ENCODE measurements around the gene DNAJB13. TPM values are rescaled to one million over a fixed set of nuclear protein-coding genes. Genes with fewer than 3 reads are reported as not detected.
"Not testable (repeated sequence)": the region's sequence is repeated elsewhere in the genome, so short reads cannot be mapped to it uniquely, and the experiment has no call there.

Gene DNAJB13
- total RNA-seq, 2 experiments from 2014 or later, result 0.19 TPM; not detected in 1

DNA sequence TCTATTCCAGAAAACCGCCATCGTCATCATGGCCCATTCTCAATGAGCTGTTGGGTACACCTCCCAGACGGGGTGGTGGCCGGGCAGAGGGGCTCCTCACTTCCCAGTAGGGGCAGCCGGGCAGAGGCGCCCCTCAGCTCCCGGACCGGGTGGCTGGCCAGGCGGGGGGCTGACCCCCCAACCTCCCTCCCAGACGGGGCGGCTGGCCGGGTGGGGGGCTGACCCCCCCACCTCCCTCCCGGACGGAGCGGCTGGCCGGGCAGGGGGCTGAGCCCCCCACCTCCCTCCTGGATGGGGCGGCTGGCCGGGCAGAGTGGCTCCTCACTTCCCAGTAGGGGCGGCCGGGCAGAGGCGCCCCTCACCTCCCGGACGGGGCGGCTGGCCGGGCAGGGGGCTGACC, 14.8 kb upstream of the DNAJB13 start:
- H3K4me3 Mint-ChIP-seq; POLR2A ChIA-PET; H3K27me3 Mint-ChIP-seq; DNase-seq; H3K9me3 Mint-ChIP-seq; intact Hi-C loops (cut with micrococcal nuclease); H3K36me3 Mint-ChIP-seq; H3K27ac Mint-ChIP-seq; H3K4me1 Mint-ChIP-seq (ENCODE audit: low read depth); CTCF ChIA-PET: not testable (repeated sequence)

DNA sequence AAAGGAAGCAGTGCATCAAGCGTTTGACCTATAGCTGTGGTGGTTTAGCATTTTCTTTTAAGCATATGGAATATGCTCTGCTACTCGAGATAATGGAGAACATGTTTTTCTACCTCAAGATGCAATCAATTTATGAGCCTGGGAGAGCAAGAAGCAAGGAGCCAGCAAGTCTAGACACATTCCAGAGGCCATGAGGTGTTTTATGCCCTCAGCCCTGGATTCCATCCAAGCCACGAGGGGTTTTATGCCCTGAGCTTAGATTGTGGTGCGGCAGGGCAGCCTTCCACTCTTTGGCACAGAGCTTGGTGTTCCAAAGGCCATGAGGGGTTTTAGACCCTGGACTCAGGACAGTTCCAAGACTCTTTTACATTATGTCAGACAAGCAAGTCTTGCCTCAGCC, 11.7 kb upstream of the DNAJB13 start:
- ChIA-PET POLR2A (interaction anchor here (0.6 kb wide), 1 partner anchor 344 kb away, joined by 5 read pairs; no protein-coding TSS in a partner anchor), CTCF (no interaction called here)
- no peak overlapping the region for H3K4me3 Mint-ChIP-seq
- no peak overlapping the region for H3K27ac Mint-ChIP-seq
- peaks cover 9% of the 10 kb centered on the region for H3K36me3 Mint-ChIP-seq
- H3K9me3 Mint-ChIP-seq, result peaks cover 4% of the 10 kb centered on the region
- no peak for DNase-seq
- no peaks in the 10 kb centered on the region for H3K27me3 Mint-ChIP-seq
- no peaks in the 10 kb centered on the region for H3K4me1 Mint-ChIP-seq (ENCODE audit: low read depth)
- intact Hi-C loops (cut with micrococcal nuclease), result no loop called here

DNA sequence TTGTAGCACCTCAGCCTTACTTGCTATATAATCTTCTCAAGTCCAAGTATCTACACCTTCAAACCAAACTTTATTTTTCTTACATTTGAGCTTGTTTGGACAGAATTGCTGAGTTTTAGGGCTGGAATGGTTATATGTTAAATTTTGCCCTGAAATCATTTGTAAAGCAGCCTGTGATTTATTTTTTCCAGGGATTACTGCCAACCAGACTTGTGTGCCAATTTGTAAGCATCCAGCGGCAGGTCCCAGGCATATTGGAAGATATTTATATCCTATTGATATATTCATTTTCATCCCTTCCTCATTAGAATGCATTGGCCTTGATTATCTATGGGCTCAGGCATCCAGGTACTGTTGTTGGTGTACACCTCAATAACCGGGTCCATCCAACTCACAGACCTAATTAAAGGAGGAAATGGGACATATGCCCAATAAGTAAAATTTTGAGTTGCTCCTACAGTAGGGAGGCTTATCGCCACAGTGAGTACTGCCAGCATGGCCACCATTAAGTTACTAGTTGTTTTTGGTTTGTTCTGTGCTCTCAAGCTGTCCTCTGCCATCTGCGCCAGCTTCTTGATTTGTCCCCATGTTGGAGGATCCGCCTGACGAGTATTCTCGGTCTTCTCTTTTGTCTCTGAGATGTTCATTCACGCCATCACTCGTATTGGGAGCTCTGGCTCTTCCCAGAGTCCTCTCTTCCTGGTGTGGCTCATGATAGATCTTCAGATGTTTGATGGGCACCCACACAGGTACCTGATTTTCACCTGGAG, 9.8 kb upstream of the DNAJB13 start:
- Mint-ChIP-seq H3K9me3 (peaks cover 4% of the 10 kb centered on the region), H3K27ac (no peak overlapping the region), H3K4me1 (ENCODE audit: low read depth) (no peaks in the 10 kb centered on the region), H3K36me3 (peaks cover 6% of the 10 kb centered on the region), H3K4me3 (no peak overlapping the region), H3K27me3 (no peaks in the 10 kb centered on the region)
- CTCF ChIA-PET, result interaction anchor here (2.2 kb wide), 1 partner anchor 10 kb away, joined by 6 read pairs; no protein-coding TSS in a partner anchor
- POLR2A ChIA-PET, result no interaction called here
- intact Hi-C loops (cut with micrococcal nuclease), result no loop called here
- DNase-seq, result no peak

GRCh38 chr11:73942010-73942409, 8.8 kb upstream of the DNAJB13 start:
- ChIA-PET CTCF (interaction anchor here (2.2 kb wide), 1 partner anchor 11 kb away, joined by 6 read pairs; no protein-coding TSS in a partner anchor), POLR2A (no interaction called here)
- intact Hi-C loops (cut with micrococcal nuclease), result no loop called here
- Mint-ChIP-seq H3K27me3 (no peaks in the 10 kb centered on the region), H3K4me3 (no peak overlapping the region), H3K36me3 (peaks cover 6% of the 10 kb centered on the region), H3K4me1 (ENCODE audit: low read depth) (no peaks in the 10 kb centered on the region), H3K9me3 (peaks cover 4% of the 10 kb centered on the region), H3K27ac (no peak overlapping the region)
- DNase-seq, result no peak

- POLR2A ChIA-PET, result no interaction called here
- intact Hi-C loops (cut with micrococcal nuclease), result no loop called here
- Mint-ChIP-seq H3K4me3 (no peak overlapping the region), H3K27me3 (no peaks in the 10 kb centered on the region), H3K27ac (no peak overlapping the region), H3K4me1 (ENCODE audit: low read depth) (no peaks in the 10 kb centered on the region), H3K9me3 (peaks cover 4% of the 10 kb centered on the region), H3K36me3 (peaks cover 6% of the 10 kb centered on the region)
- no peak for DNase-seq
- CTCF ChIA-PET, result no interaction called here
Observed at GRCh38 chr11:73944085-73944484, 6.7 kb upstream of the DNAJB13 start.

DNA sequence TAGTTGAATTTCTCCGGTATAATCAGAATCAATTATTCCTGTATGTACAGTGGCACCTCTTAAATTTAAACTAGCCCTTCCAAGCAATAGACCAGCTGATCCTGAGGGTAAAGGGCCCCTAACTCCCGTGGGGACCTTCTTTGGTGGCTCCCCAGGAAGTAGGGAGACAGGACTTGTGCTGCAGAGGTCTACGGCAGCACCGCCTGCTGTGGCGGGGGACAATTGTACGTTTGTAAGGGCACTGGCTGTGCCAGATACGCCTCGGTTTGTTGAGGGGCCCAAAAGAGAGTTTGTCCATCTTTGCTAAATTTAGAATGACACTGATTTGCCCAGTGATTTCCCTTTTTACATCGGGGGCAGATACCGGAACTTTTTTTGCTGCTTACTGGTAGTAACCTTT, 5.9 kb upstream of the DNAJB13 start:
- Mint-ChIP-seq H3K27me3 (no peaks in the 10 kb centered on the region), H3K27ac (no peak overlapping the region), H3K4me3 (no peak overlapping the region), H3K36me3 (peaks cover 6% of the 10 kb centered on the region), H3K4me1 (ENCODE audit: low read depth) (no peaks in the 10 kb centered on the region), H3K9me3 (peaks cover 4% of the 10 kb centered on the region)
- POLR2A ChIA-PET, result no interaction called here
- CTCF ChIA-PET, result no interaction called here
- no peak for DNase-seq
- intact Hi-C loops (cut with micrococcal nuclease), result no loop called here

- Mint-ChIP-seq H3K27me3 (no peaks in the 10 kb centered on the region), H3K4me3 (no peak overlapping the region), H3K4me1 (ENCODE audit: low read depth) (no peaks in the 10 kb centered on the region), H3K9me3 (peaks cover 4% of the 10 kb centered on the region), H3K36me3 (peaks cover 6% of the 10 kb centered on the region), H3K27ac (no peak overlapping the region)
- intact Hi-C loops (cut with micrococcal nuclease), result no loop called here
- ChIA-PET POLR2A (no interaction called here), CTCF (no interaction called here)
- no peak for DNase-seq
Observed at GRCh38 chr11:73945396-73945795, 5.4 kb upstream of the DNAJB13 start.

GRCh38 chr11:73946798-73947458, 3.9 kb upstream of the DNAJB13 start:
- DNase-seq, result no peak
- Mint-ChIP-seq H3K27me3 (no peaks in the 10 kb centered on the region), H3K4me1 (ENCODE audit: low read depth) (no peaks in the 10 kb centered on the region), H3K36me3 (no peaks in the 10 kb centered on the region), H3K27ac (no peak overlapping the region), H3K4me3 (no peak overlapping the region), H3K9me3 (no peaks in the 10 kb centered on the region)
- intact Hi-C loops (cut with micrococcal nuclease), result no loop called here
- ChIA-PET POLR2A (no interaction called here), CTCF (no interaction called here)

DNA sequence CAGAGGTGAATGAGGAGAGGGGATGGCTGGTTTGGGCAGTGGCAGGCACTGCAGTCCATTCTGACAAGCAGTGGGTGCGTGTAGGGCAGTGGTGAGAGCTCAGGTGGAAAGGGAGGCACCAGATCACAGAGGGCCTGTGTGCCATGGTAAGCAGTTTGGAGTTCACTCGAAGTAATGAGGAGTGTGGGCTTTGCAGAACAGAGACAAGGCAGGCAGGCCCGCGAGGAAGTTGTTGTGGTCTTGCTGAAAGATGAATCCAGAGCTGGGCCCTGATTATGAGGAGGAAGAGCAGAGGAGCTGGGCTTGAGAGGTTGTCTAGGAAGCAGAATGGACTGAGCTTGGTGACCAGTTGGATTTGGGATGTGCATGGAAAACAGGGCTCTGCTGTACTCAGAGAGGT, 1.6 kb upstream of the DNAJB13 start:
- Mint-ChIP-seq H3K4me3 (no peak overlapping the region), H3K27ac (no peak overlapping the region)

GRCh38 chr11:73949912-73950311, 914 bp upstream of the DNAJB13 start:
- Mint-ChIP-seq H3K9me3 (no peaks in the 10 kb centered on the region), H3K4me1 (ENCODE audit: low read depth) (no peaks in the 10 kb centered on the region), H3K27ac (no peak overlapping the region), H3K36me3 (no peaks in the 10 kb centered on the region), H3K27me3 (no peaks in the 10 kb centered on the region), H3K4me3 (no peak overlapping the region)
- POLR2A ChIA-PET, result interaction anchor here (0.6 kb wide), 1 partner anchor 32 kb away, joined by 3 read pairs; no protein-coding TSS in a partner anchor
- intact Hi-C loops (cut with micrococcal nuclease), result no loop called here
- CTCF ChIA-PET, result no interaction called here
- no peak for DNase-seq

More for the DNA sequence above, 1.6 kb upstream of the DNAJB13 start:
- CTCF ChIA-PET, result no interaction called here
- no peaks in the 10 kb centered on the region for H3K4me1 Mint-ChIP-seq (ENCODE audit: low read depth)
- POLR2A ChIA-PET, result no interaction called here
- no peaks in the 10 kb centered on the region for H3K36me3 Mint-ChIP-seq
- intact Hi-C loops (cut with micrococcal nuclease), result no loop called here
- H3K27me3 Mint-ChIP-seq, result no peaks in the 10 kb centered on the region
- H3K9me3 Mint-ChIP-seq, result no peaks in the 10 kb centered on the region
- DNase-seq, result no peak

- Mint-ChIP-seq H3K36me3 (no peaks in the 10 kb centered on the region), H3K9me3 (no peaks in the 10 kb centered on the region), H3K27ac (no peak overlapping the region), H3K4me1 (ENCODE audit: low read depth) (peaks cover 1% of the 10 kb centered on the region), H3K27me3 (peaks cover 6% of the 10 kb centered on the region), H3K4me3 (no peak overlapping the region)
- CTCF ChIA-PET, result no interaction called here
- POLR2A ChIA-PET, result no interaction called here
- DNase-seq, result no peak
- intact Hi-C loops (cut with micrococcal nuclease), result no loop called here
Observed at GRCh38 chr11:73951797-73952196, 971 bp downstream of the DNAJB13 start.

GRCh38 chr11:73956876-73957653, 6.2 kb downstream of the DNAJB13 start:
- POLR2A ChIA-PET, result no interaction called here
- CTCF ChIA-PET, result no interaction called here
- Mint-ChIP-seq H3K27me3 (peaks cover 11% of the 10 kb centered on the region), H3K36me3 (no peaks in the 10 kb centered on the region), H3K9me3 (no peaks in the 10 kb centered on the region), H3K4me3 (no peak overlapping the region), H3K4me1 (ENCODE audit: low read depth) (peaks cover 5% of the 10 kb centered on the region), H3K27ac (no peak overlapping the region)
- intact Hi-C loops (cut with micrococcal nuclease), result no loop called here
- no peak for DNase-seq
